Left ventricle myocardium inferior (tissue), 1 donor: ENCODE measurements around the gene VAV3. TPM values are rescaled to one million over a fixed set of nuclear protein-coding genes. Genes with fewer than 3 reads are reported as not detected.

Experiments used
- DNase-seq: peaks from one replicate; pipeline ENCODE4 v3.0.0-alpha.2; 2020
- H3K27ac ChIP-seq: fragments of 200-600 bp; replicated peaks from 2 replicates; pipeline ENCODE4 v1.8.0; 2021
- H3K27me3 ChIP-seq: fragments of 200-600 bp; 2 replicates; pipeline ENCODE4 v1.8.0; 2021; ENCODE audit warnings: low read depth
- H3K36me3 ChIP-seq: fragments of 200-600 bp; 2 replicates; pipeline ENCODE4 v1.8.0; 2021
- H3K4me1 ChIP-seq: fragments of 200-600 bp; 2 replicates; pipeline ENCODE4 v1.8.0; 2021
- H3K4me3 ChIP-seq: fragments of 200-600 bp; 2 replicates; pipeline ENCODE4 v1.8.0; 2021; ENCODE audit warnings: mild to moderate bottlenecking, moderate library complexity
- H3K9me3 ChIP-seq: fragments of 200-600 bp; replicated peaks from 2 replicates; pipeline ENCODE4 v1.8.0; 2021
- CTCF ChIP-seq: fragments of 200-600 bp; IDR thresholded peaks from 2 replicates; pipeline ENCODE4 v1.8.0; 2021; ENCODE audit warnings: antibody characterized with exemption, mild to moderate bottlenecking, borderline replicate concordance
- intact Hi-C: fragments of 100-400 bp; cut with micrococcal nuclease; formaldehyde crosslinking; loops from one replicate; pipeline ENCODE4 v1.11.0; 2022
- total RNA-seq: library from RNA; stranded (reverse); fragmentation: NEBNext Ultra II Directional; extraction: Animal tissue kit (Norgen Biotek cat#: 25700); gene quantifications from one replicate; pipeline ENCODE4 v1.2.1, GENCODE V29; 2021
- donor health status: DM: no; HTN: yes; CAD: no; lungs with severe emphysema.

The VAV3 gene
- total RNA-seq, 1 donor from 2014 or later: 1.4 TPM

GRCh38 chr1:107555578-107555977 is 409.4 kb downstream of the VAV3 start:
- Histone ChIP-seq H3K36me3 (no peaks in the 10 kb centered on the region), H3K4me1 (no peaks in the 10 kb centered on the region), H3K27ac (no peak overlapping the region), H3K27me3 (no peaks in the 10 kb centered on the region), H3K4me3 (no peak overlapping the region), H3K9me3 (no peaks in the 10 kb centered on the region)
- DNase-seq: no peak
- intact Hi-C loops: no loop called here
- no peak for TF ChIP-seq CTCF

GRCh38 chr1:107552781-107553180 is 412.2 kb downstream of the VAV3 start:
- H3K27ac ChIP-seq: no peak overlapping the region
- no peaks in the 10 kb centered on the region for H3K36me3 ChIP-seq
- no peaks in the 10 kb centered on the region for H3K9me3 ChIP-seq
- H3K4me1 ChIP-seq: no peaks in the 10 kb centered on the region
- H3K27me3 ChIP-seq: no peaks in the 10 kb centered on the region
- intact Hi-C loops: no loop called here
- DNase-seq: no peak
- TF ChIP-seq CTCF: no peak
- no peak overlapping the region for H3K4me3 ChIP-seq

- no peaks in the 10 kb centered on the region for H3K4me1 ChIP-seq
- H3K4me3 ChIP-seq: no peak overlapping the region
- intact Hi-C loops: no loop called here
- H3K27ac ChIP-seq: no peak overlapping the region
- DNase-seq: no peak
- no peaks in the 10 kb centered on the region for H3K27me3 ChIP-seq
- TF ChIP-seq CTCF: no peak
- no peaks in the 10 kb centered on the region for H3K36me3 ChIP-seq
- H3K9me3 ChIP-seq: no peaks in the 10 kb centered on the region
These were observed 413.5 kb downstream of the VAV3 start for GRCh38 chr1:107551456-107551855.

- Histone ChIP-seq H3K4me3 (no peak overlapping the region), H3K9me3 (no peaks in the 10 kb centered on the region), H3K27ac (no peak overlapping the region), H3K4me1 (no peaks in the 10 kb centered on the region), H3K36me3 (no peaks in the 10 kb centered on the region), H3K27me3 (no peaks in the 10 kb centered on the region)
- intact Hi-C loops: no loop called here
- no peak for DNase-seq
- no peak for TF ChIP-seq CTCF
These were observed 414.6 kb downstream of the VAV3 start for GRCh38 chr1:107550358-107550757.

GRCh38 chr1:107549152-107549810 is 415.7 kb downstream of the VAV3 start:
- Histone ChIP-seq H3K27me3 (no peaks in the 10 kb centered on the region), H3K36me3 (no peaks in the 10 kb centered on the region), H3K27ac (no peak overlapping the region), H3K4me3 (no peak overlapping the region), H3K9me3 (no peaks in the 10 kb centered on the region), H3K4me1 (no peaks in the 10 kb centered on the region)
- no peak for TF ChIP-seq CTCF
- DNase-seq: no peak
- intact Hi-C loops: no loop called here
